Globus pallidus (tissue), 1 donor: ENCODE measurements around the gene ASB16.
"Not testable (repeated sequence)": the region's sequence is repeated elsewhere in the genome, so short reads cannot be mapped to it uniquely, and the experiment has no call there.

Source experiments
- DNase-seq: peaks from one replicate; pipeline ENCODE4 v3.0.0-alpha.2; 2015; ENCODE audit warnings: low spot score

ASB16 gene

GRCh38 chr17:44149066-44149465, 21.4 kb upstream of the ASB16 start:
- DNase-seq, result not testable (repeated sequence)

GRCh38 chr17:44149750-44150329, 20.7 kb upstream of the ASB16 start:
- DNase-seq, result no peak

GRCh38 chr17:44152875-44153274, 17.6 kb upstream of the ASB16 start:
- DNase-seq, result no peak

- no peak for DNase-seq
These were observed 15.0 kb upstream of the ASB16 start for GRCh38 chr17:44155488-44155887.

- DNase-seq, result no peak
These were observed 10.8 kb upstream of the ASB16 start for GRCh38 chr17:44159519-44160210.

- DNase-seq, result no peak
These were observed 6.0 kb upstream of the ASB16 start for GRCh38 chr17:44164476-44164875.

- no peak for DNase-seq
These were observed 3.2 kb upstream of the ASB16 start for GRCh38 chr17:44167181-44167861.

GRCh38 chr17:44170135-44170498, 387 bp upstream of the ASB16 start:
- no peak for DNase-seq

- DNase-seq, result no peak
These were observed 1.5 kb downstream of the ASB16 start for GRCh38 chr17:44171931-44172455.

- no peak for DNase-seq
These were observed 3.9 kb downstream of the ASB16 start for GRCh38 chr17:44174427-44174826.

GRCh38 chr17:44176257-44176656, 5.8 kb downstream of the ASB16 start:
- DNase-seq, result no peak

- no peak for DNase-seq
These were observed 6.4 kb downstream of the ASB16 start for GRCh38 chr17:44176671-44177501.

- no peak for DNase-seq
These were observed 7.1 kb downstream of the ASB16 start for GRCh38 chr17:44177640-44178039.

GRCh38 chr17:44178133-44178532, 7.6 kb downstream of the ASB16 start:
- DNase-seq, result no peak

GRCh38 chr17:44183024-44183423, 12.5 kb downstream of the ASB16 start:
- DNase-seq, result no peak

- DNase-seq, result no peak
These were observed 13.8 kb downstream of the ASB16 start for GRCh38 chr17:44184212-44184810.

GRCh38 chr17:44186307-44187130, 16.0 kb downstream of the ASB16 start, which contains the start of gene TMUB2:
Gene TMUB2 (plus strand): TSS chr17:44186972. CDS start chr17:44187709, 737 bp downstream.
- DNase-seq, result peak; percentile 100

- peak; percentile 38 for DNase-seq
These were observed 16.8 kb downstream of the ASB16 start for GRCh38 chr17:44187131-44187899.

- no peak for DNase-seq
These were observed 18.3 kb downstream of the ASB16 start for GRCh38 chr17:44188576-44189403.
